Esophagus (tissue), 2 donors: ENCODE measurements around the gene TMEM239. TPM values are rescaled to one million over a fixed set of nuclear protein-coding genes. Genes with fewer than 3 reads are reported as not detected.

Experiments
- H3K27ac ChIP-seq, 2 donors: one replicate each; pipeline ENCODE4 v1.5.1; 2013; ENCODE audit warnings: low read depth in 2 of 2, mild to moderate bottlenecking in 2 of 2, inconsistent platforms in 1 of 2, low read length in 1 of 2, moderate library complexity in 1 of 2
- H3K27me3 ChIP-seq, 2 donors: one replicate each; pipeline ENCODE4 v1.6.1; 2013; ENCODE audit warnings: low read length in 2 of 2, control low read depth in 1 of 2, mild to moderate bottlenecking in 1 of 2; ENCODE audit not compliant: insufficient read depth in 2 of 2, control insufficient read depth in 1 of 2
- H3K36me3 ChIP-seq, 2 donors: one replicate each; pipeline ENCODE4 v1.6.1; 2013; ENCODE audit warnings: low read length in 1 of 2; ENCODE audit not compliant: control insufficient read depth in 2 of 2, insufficient read depth in 2 of 2
- H3K4me1 ChIP-seq, 2 donors: one replicate each; pipeline ENCODE4 v1.6.1; 2013; ENCODE audit warnings: low read length in 1 of 2; ENCODE audit not compliant: control insufficient read depth in 2 of 2, insufficient read depth in 2 of 2
- H3K4me3 ChIP-seq, 2 donors: one replicate each; pipeline ENCODE4 v1.5.1; 2013; ENCODE audit warnings: low read length in 2 of 2, mild to moderate bottlenecking in 2 of 2, low read depth in 1 of 2, moderate library complexity in 1 of 2
- H3K9me3 ChIP-seq, 2 donors: one replicate each; pipeline ENCODE4 v1.6.1; 2013; ENCODE audit warnings: mild to moderate bottlenecking in 2 of 2, low read depth in 1 of 2, low read length in 1 of 2, moderate library complexity in 1 of 2; ENCODE audit not compliant: control insufficient read depth in 2 of 2, insufficient read depth in 1 of 2
- WGBS, 2 donors: extraction: QIAGEN DNeasy Blood & Tissue Kit; methylation state at CpG; one replicate each; pipeline ENCODE4 v1.1.7; 2013; 5-methylcytosine and 5-hydroxymethylcytosine counted together
- polyA plus RNA-seq, 2 donors: library from polyadenylated mRNA; stranded (reverse); fragments of 200-250 nt; gene quantifications; one replicate each; pipeline ENCODE4 v1.2.3, GENCODE V29; 2013
- donor health status: healthy with polysubstance abuse.
- donor health status: Bipolar disorder and iron deficiency.

The TMEM239 gene
- polyA plus RNA-seq, 2 donors = not detected

DNA sequence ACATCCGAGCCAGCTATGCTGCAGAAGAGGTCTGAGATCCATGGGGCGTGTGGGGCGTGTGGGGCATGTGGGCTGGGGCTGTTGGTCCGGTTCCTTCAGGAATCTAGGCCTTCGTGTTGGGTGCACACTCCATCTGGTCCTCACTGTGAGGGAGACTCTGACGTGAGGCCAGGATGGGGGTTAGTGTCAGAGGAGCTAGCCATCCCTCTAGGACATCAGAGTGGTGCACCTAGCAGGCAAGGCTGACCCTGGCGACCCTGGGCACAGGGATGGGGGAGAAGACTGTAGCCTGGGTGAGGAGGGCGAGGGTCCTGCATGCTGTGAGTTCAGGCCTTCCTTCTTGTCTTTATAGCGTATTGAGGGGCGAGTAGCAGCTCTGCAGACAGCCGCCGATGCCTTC, 48.5 kb downstream of the TMEM239 start:
- Histone ChIP-seq H3K4me3 (no peak overlapping the region), H3K27ac (no peak overlapping the region), H3K27me3 (no peaks in the 10 kb centered on the region), H3K4me1 (peaks cover 0 to 2% of the 10 kb centered on the region in 2 donors), H3K9me3 (peaks cover 0 to 2% of the 10 kb centered on the region in 2 donors), H3K36me3 (peaks cover 11 to 54% of the 10 kb centered on the region in 2 donors)
- 96 to 97% methylated on average over 12 of the region's 12 CpGs for WGBS, 2 donors

DNA sequence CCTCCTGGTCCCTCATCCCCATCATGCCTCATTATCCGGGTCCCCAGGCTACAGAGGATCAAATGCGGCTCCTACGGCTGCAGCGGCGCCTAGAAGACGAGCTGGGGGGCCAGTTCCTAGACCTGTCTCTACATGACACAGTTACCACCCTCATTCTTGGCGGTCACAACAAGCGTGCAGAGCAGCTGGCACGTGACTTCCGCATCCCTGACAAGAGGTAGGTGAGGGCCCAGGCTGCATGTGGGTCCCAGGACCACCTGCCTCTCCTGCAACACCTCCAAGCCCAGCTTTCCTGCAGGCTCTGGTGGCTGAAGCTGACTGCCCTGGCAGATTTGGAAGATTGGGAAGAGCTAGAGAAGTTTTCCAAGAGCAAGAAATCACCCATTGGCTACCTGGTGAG, 48.9 kb downstream of the TMEM239 start:
- peaks cover 0 to 2% of the 10 kb centered on the region in 2 donors for H3K9me3 ChIP-seq
- H3K27me3 ChIP-seq = no peaks in the 10 kb centered on the region
- peaks cover 0 to 2% of the 10 kb centered on the region in 2 donors for H3K4me1 ChIP-seq
- H3K4me3 ChIP-seq = no peak overlapping the region
- peaks cover 11 to 54% of the 10 kb centered on the region in 2 donors for H3K36me3 ChIP-seq
- WGBS, 2 donors = 93% methylated on average over 10 of the region's 10 CpGs
- H3K27ac ChIP-seq = no peak overlapping the region

DNA sequence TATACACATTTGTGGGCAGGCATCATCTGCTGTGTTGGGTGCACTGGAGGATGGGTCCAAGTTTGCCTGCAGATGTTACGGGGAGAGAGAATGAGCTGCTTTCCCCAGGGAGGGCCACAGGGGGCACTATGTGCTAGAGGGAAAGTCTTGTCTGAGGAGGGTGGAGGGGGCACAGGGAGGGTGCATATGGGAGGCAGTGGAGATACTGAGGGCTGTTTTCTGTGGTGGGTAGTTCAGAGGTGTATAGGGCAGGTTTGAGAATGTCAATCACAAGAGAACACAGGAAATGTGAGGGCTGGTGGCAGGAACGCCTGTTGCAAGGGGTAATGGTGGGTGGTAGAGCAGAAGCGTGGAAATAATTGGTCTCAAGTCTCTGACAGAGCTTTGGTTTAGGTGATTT, 49.5 kb downstream of the TMEM239 start:
- 83 to 92% methylated on average over 3 of the region's 3 CpGs for WGBS, 2 donors
- Histone ChIP-seq H3K9me3 (peaks cover 0 to 2% of the 10 kb centered on the region in 2 donors), H3K27me3 (no peaks in the 10 kb centered on the region), H3K4me1 (peaks cover 0 to 2% of the 10 kb centered on the region in 2 donors), H3K4me3 (no peak overlapping the region), H3K27ac (no peak overlapping the region), H3K36me3 (peaks cover 6 to 53% of the 10 kb centered on the region in 2 donors)

DNA sequence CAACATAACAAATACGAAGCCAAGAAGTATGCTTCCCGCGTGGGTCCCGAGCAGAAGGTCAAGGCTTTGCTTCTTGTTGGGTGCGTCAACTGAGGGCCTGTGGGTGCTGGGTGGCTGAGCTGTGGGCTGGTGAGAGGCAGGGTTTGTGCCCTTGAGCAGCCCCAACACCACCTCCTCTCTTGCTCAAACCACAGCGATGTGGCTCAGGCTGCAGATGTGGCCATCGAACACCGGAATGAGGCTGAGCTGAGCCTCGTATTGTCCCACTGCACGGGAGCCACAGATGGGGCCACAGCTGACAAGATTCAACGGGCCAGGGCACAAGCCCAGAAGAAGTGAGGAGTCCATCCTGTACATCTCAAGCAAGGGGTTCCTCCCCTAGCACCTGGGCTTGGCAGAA, 50.1 kb downstream of the TMEM239 start:
- 78 to 87% methylated on average over 11 of the region's 11 CpGs for WGBS, 2 donors
- Histone ChIP-seq H3K27ac (no peak overlapping the region), H3K9me3 (peaks cover 0 to 2% of the 10 kb centered on the region in 2 donors), H3K4me3 (no peak overlapping the region), H3K27me3 (no peaks in the 10 kb centered on the region), H3K36me3 (peaks cover 6 to 47% of the 10 kb centered on the region in 2 donors), H3K4me1 (peaks cover 2 to 3% of the 10 kb centered on the region in 2 donors)

DNA sequence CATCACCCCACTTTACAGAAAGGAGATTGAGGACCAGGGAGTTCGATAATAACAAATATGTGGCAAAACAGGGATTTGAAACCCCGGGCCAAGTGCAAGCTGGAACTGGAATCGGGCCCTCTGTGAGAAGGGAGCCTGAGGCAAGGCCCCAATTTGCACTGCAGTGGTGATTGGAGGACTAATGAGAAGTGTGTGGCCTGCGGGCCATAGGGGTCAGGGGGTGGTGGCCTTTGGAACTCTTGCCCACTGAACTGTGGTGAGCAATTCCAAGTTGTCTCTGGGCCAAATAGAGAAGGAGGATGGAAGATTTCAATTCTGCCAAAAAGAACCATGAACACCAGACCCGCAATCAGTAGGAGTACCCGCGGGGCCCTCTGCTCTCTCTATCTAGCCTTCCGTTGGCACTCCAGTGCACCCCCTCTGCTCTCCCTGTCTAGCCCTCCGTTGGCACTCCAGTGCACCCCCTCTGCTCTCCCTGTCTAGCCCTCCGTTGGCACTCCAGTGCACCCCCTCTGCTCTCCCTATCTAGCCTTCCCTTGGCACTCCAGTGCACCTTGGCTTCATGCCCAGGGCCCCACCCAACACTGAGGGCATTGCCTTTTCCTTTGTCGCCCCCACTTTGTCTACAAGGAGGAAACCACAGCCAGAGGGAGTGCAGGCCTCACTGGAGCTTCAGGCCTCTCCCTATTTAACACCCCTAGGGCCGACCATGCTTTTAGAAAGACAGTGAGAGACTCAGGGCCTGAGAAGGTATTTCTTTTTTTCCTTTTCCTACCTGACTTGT, 51.1 kb downstream of the TMEM239 start:
- H3K36me3 ChIP-seq = peaks cover 6 to 37% of the 10 kb centered on the region in 2 donors
- no peak overlapping the region for H3K4me3 ChIP-seq
- no peak overlapping the region for H3K27ac ChIP-seq
- no peaks in the 10 kb centered on the region for H3K27me3 ChIP-seq
- peaks cover 3 to 6% of the 10 kb centered on the region in 2 donors for H3K4me1 ChIP-seq
- 68 to 71% methylated on average over 12 of the region's 12 CpGs for WGBS, 2 donors
- peaks cover 0 to 2% of the 10 kb centered on the region in 2 donors for H3K9me3 ChIP-seq

Other genes starting within 250 kb of the TMEM239 start
- 100 to 1,000 TPM; 135 to 175 TPM for gene NOP56, start 163.7 kb upstream of the TMEM239 start, polyA plus RNA-seq
- 10 to 100 TPM; 58.8 to 89.2 TPM for gene IDH3B, start 152.1 kb upstream of the TMEM239 start, polyA plus RNA-seq
- gene EBF4, start 123.6 kb upstream of the TMEM239 start, polyA plus RNA-seq = 1 to 10 TPM; 4.8 to 7.0 TPM
- 1 to 10 TPM in 1 of 2 donors, under 1 TPM in 1; 0.28 to 2.5 TPM for gene CPXM1, start 15.7 kb upstream of the TMEM239 start, polyA plus RNA-seq
- gene C20orf141, start 1.4 kb upstream of the TMEM239 start, polyA plus RNA-seq = not detected
- 10 to 100 TPM; 18.0 to 49.3 TPM for gene PCED1A, start 24.3 kb downstream of the TMEM239 start, polyA plus RNA-seq
- 10 to 100 TPM; 28.6 to 35.8 TPM for gene VPS16, start 24.4 kb downstream of the TMEM239 start, polyA plus RNA-seq
- 10 to 100 TPM; 11.5 to 21.7 TPM for gene PTPRA, start 57.1 kb downstream of the TMEM239 start, polyA plus RNA-seq
- under 1 TPM in 1 of 2 donors, not detected in 1; 0.24 TPM for gene GNRH2, start 227.3 kb downstream of the TMEM239 start, polyA plus RNA-seq
- gene MRPS26, start 229.7 kb downstream of the TMEM239 start, polyA plus RNA-seq = 10 to 100 TPM; 57.2 to 67.1 TPM